GM19238 (cell line): ENCODE measurements around the gene RIMBP2.

ENCODE experiments used
- DNase-seq: peaks from one replicate; pipeline ENCODE4 v3.0.0; 2011; ENCODE audit warnings: low spot score; ENCODE audit not compliant: insufficient read length

RIMBP2 gene

GRCh38 chr12:130633771-130634170 lies 82.3 kb downstream of the RIMBP2 start:
- no peak for DNase-seq

- no peak for DNase-seq
These were observed 83.5 kb downstream of the RIMBP2 start for GRCh38 chr12:130632642-130633041.

GRCh38 chr12:130628304-130628703 lies 87.8 kb downstream of the RIMBP2 start:
- no peak for DNase-seq

- DNase-seq, result no peak
These were observed 88.9 kb downstream of the RIMBP2 start for GRCh38 chr12:130627175-130627574.

GRCh38 chr12:130626601-130627000 lies 89.5 kb downstream of the RIMBP2 start:
- DNase-seq, result no peak

GRCh38 chr12:130625201-130625600 lies 90.9 kb downstream of the RIMBP2 start:
- DNase-seq, result no peak

- no peak for DNase-seq
These were observed 93.3 kb downstream of the RIMBP2 start for GRCh38 chr12:130622803-130623202.

- DNase-seq, result no peak
These were observed 94.3 kb downstream of the RIMBP2 start for GRCh38 chr12:130621696-130622298.

- DNase-seq, result no peak
These were observed 95.3 kb downstream of the RIMBP2 start for GRCh38 chr12:130620756-130621155.

GRCh38 chr12:130620281-130620680 lies 95.8 kb downstream of the RIMBP2 start:
- no peak for DNase-seq

GRCh38 chr12:130619385-130620001 lies 96.6 kb downstream of the RIMBP2 start:
- no peak for DNase-seq

- DNase-seq, result no peak
These were observed 98.9 kb downstream of the RIMBP2 start for GRCh38 chr12:130617219-130617618.

- no peak for DNase-seq
These were observed 100.2 kb downstream of the RIMBP2 start for GRCh38 chr12:130615861-130616345.

GRCh38 chr12:130614530-130614905 lies 101.6 kb downstream of the RIMBP2 start:
- DNase-seq, result no peak

- DNase-seq, result no peak
These were observed 102.1 kb downstream of the RIMBP2 start for GRCh38 chr12:130613831-130614529.

- DNase-seq, result no peak
These were observed 103.0 kb downstream of the RIMBP2 start for GRCh38 chr12:130613131-130613530.

GRCh38 chr12:130611026-130611905 lies 104.8 kb downstream of the RIMBP2 start:
- no peak for DNase-seq

- no peak for DNase-seq
These were observed 106.1 kb downstream of the RIMBP2 start for GRCh38 chr12:130609966-130610365.

GRCh38 chr12:130608831-130609230 lies 107.3 kb downstream of the RIMBP2 start:
- no peak for DNase-seq

GRCh38 chr12:130608132-130608531 lies 108.0 kb downstream of the RIMBP2 start:
- no peak for DNase-seq

GRCh38 chr12:130606231-130606630 lies 109.9 kb downstream of the RIMBP2 start:
- DNase-seq, result no peak
